ENCODE measurements around the gene RPS16. TPM values are rescaled to one million over a fixed set of nuclear protein-coding genes. Genes with fewer than 3 reads are reported as not detected.

Gene RPS16
- total and polyA plus RNA-seq, 2 experiments from 2014 or later = 207 to 1,901 TPM

GRCh38 chr19:39425744-39426143 is 10.0 kb downstream of the RPS16 start:
- no peak overlapping the region for H3K27ac Mint-ChIP-seq
- ATAC-seq = no peak

More at GRCh38 chr19:39425744-39426143, 10.0 kb downstream of the RPS16 start:
- no peak for TF ChIP-seq ZNF114 (CRISPR knock-in tag; IDR thresholded peaks at IDR 0.05)
- no peak for TF ChIP-seq REST (IDR thresholded peaks at IDR 0.05; ENCODE audit: unreplicated experiment)
- no peak for TF ChIP-seq POLR2AphosphoS5 (IDR thresholded peaks at IDR 0.05; ENCODE audit: low read depth)
- no peak for TF ChIP-seq ZNF462 (CRISPR knock-in tag; IDR thresholded peaks at IDR 0.05)
- no peak for TF ChIP-seq EZH2 (IDR thresholded peaks at IDR 0.05; ENCODE audit: low read depth, unreplicated experiment)
- no peak for TF ChIP-seq JUNB (IDR thresholded peaks at IDR 0.05; ENCODE audit: unreplicated experiment)
- no peak for TF ChIP-seq CREB1 (CRISPR knock-in tag; IDR thresholded peaks at IDR 0.05; ENCODE audit: low read depth)
- no peak for TF ChIP-seq CTCF (conservative IDR thresholded peaks at IDR 0.05; ENCODE audit: low read depth in 2 of 2)
- no peak for TF ChIP-seq ETS1 (IDR thresholded peaks at IDR 0.05)
- TF ChIP-seq ZNF331 (CRISPR knock-in tag; IDR thresholded peaks at IDR 0.05; ENCODE audit: low read depth) = no peak
- TF ChIP-seq NANOG (IDR thresholded peaks at IDR 0.05; ENCODE audit: borderline replicate concordance) = no peak
- TF ChIP-seq STAT1 (IDR thresholded peaks at IDR 0.05; ENCODE audit: unreplicated experiment) = no peak
- no peak for TF ChIP-seq EZH2phosphoT487 (IDR thresholded peaks at IDR 0.05; ENCODE audit: unreplicated experiment)
- H3K27ac ChIP-seq (ENCODE audit: low read depth) = no peak overlapping the region
- Mint-ChIP-seq H3K4me1 (peaks cover 28% of the 10 kb centered on the region), H3K36me3 (ENCODE audit: low read depth) (peaks cover 49% of the 10 kb centered on the region), H3K9me3 (no peaks in the 10 kb centered on the region; the same call in 2 of the 3 replicates), H3K4me3 (no peak overlapping the region; the same call in 2 of the 3 replicates), H3K27me3 (ENCODE audit: insufficient read depth, low read depth, poor library complexity) (peaks cover 29% of the 10 kb centered on the region)
- H3K79me2 ChIP-seq (replicated peaks; ENCODE audit: insufficient read depth) = no peaks in the 10 kb centered on the region
- no peaks in the 10 kb centered on the region; the same call in 1 of the 2 replicates for H4K20me1 ChIP-seq (replicated peaks; ENCODE audit: insufficient read depth)
- H2AFZ ChIP-seq = no peak overlapping the region
- no peak for DNase-seq (ENCODE audit: low spot score)
- no peaks in the 10 kb centered on the region for H3K9me2 ChIP-seq (ENCODE audit: insufficient read depth)
- no peaks in the 10 kb centered on the region for H3K27me3 ChIP-seq (ENCODE audit: insufficient read depth)
- no peaks in the 10 kb centered on the region for H3K36me3 ChIP-seq (ENCODE audit: insufficient read depth)
- H3F3A ChIP-seq (replicated peaks; ENCODE audit: low read depth) = peaks cover 15% of the 10 kb centered on the region
- H3K4me1 ChIP-seq (ENCODE audit: insufficient read depth) = peaks cover 23% of the 10 kb centered on the region
- H3K4me3 ChIP-seq = no peak overlapping the region
- H3K4me2 ChIP-seq = no peak overlapping the region

Data from GM23338 (cell line).